SKM-1 treated with dmso at 0.1 percent for 144 hours (cell line): ENCODE results near the gene ZBTB1.
"Not testable (repeated sequence)": the region's sequence is repeated elsewhere in the genome, so short reads cannot be mapped to it uniquely, and the experiment has no call there.

Experiments used
- DNase-seq: peaks from one replicate; lab custom pipeline; 2025; ENCODE audit not compliant: unreplicated experiment; lab: John Stamatoyannopoulos, UW

ZBTB1 gene

GRCh38 chr14:64522591-64523355, 18.2 kb downstream of the ZBTB1 start:
- no peak for DNase-seq

- no peak for DNase-seq
Measured at GRCh38 chr14:64525354-64525753, 20.8 kb downstream of the ZBTB1 start.

GRCh38 chr14:64531567-64531966, 27.0 kb downstream of the ZBTB1 start:
- no peak for DNase-seq

- DNase-seq = peak; percentile 12
Measured at GRCh38 chr14:64536488-64537245, 32.1 kb downstream of the ZBTB1 start.

GRCh38 chr14:64540208-64541202, 35.9 kb downstream of the ZBTB1 start, which contains the start of gene HSPA2:
Gene HSPA2, plus strand, starts transcription at chr14:64540741. Its CDS starts 109 bp downstream, at chr14:64540850.
- peak; percentile 73 for DNase-seq

- DNase-seq = no peak
Measured at GRCh38 chr14:64541261-64541971, 36.8 kb downstream of the ZBTB1 start.

GRCh38 chr14:64541972-64542835, 37.6 kb downstream of the ZBTB1 start:
- DNase-seq = no peak

- DNase-seq = no peak
Measured at GRCh38 chr14:64542836-64543201, 38.2 kb downstream of the ZBTB1 start.

GRCh38 chr14:64544607-64545312, 40.2 kb downstream of the ZBTB1 start:
- DNase-seq = no peak

- no peak for DNase-seq
Measured at GRCh38 chr14:64549016-64549415, 44.4 kb downstream of the ZBTB1 start.

GRCh38 chr14:64549791-64550620, 45.4 kb downstream of the ZBTB1 start, which contains the start of gene PPP1R36:
Gene PPP1R36, plus strand, starts transcription at chr14:64549961. Its CDS starts 37 bp downstream, at chr14:64549998.
- DNase-seq = no peak

- DNase-seq = no peak
Measured at GRCh38 chr14:64550621-64551333, 46.2 kb downstream of the ZBTB1 start.

- DNase-seq = no peak
Measured at GRCh38 chr14:64554556-64554955, 50.0 kb downstream of the ZBTB1 start.

- DNase-seq = no peak
Measured at GRCh38 chr14:64556526-64556925, 52.0 kb downstream of the ZBTB1 start.

- not testable (repeated sequence) for DNase-seq
Measured at GRCh38 chr14:64558216-64558615, 53.6 kb downstream of the ZBTB1 start.

- no peak for DNase-seq
Measured at GRCh38 chr14:64561631-64562030, 57.1 kb downstream of the ZBTB1 start.

GRCh38 chr14:64562436-64562835, 57.9 kb downstream of the ZBTB1 start:
- DNase-seq = no peak
